ENCODE results near the gene EEF1A2.

DNA sequence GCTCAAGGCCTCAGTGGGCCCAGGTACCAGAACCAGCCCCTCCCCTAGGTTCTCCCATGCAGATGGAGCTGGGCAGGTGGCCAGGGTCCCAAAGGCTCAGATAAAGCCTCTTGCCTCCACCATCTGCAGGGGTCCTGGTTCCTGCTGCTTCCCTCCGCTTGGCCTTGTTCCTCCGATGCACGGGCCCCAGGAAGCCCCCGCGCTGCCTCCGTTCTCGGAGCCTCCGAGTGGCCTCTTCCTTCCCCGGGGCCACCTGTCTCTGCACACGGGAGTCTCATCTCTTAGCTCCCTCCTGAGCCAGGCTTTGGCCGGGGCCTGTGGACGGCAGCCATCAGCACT is 40.2 kb upstream of the EEF1A2 start:
- TF ChIP-seq, protein P1, sequence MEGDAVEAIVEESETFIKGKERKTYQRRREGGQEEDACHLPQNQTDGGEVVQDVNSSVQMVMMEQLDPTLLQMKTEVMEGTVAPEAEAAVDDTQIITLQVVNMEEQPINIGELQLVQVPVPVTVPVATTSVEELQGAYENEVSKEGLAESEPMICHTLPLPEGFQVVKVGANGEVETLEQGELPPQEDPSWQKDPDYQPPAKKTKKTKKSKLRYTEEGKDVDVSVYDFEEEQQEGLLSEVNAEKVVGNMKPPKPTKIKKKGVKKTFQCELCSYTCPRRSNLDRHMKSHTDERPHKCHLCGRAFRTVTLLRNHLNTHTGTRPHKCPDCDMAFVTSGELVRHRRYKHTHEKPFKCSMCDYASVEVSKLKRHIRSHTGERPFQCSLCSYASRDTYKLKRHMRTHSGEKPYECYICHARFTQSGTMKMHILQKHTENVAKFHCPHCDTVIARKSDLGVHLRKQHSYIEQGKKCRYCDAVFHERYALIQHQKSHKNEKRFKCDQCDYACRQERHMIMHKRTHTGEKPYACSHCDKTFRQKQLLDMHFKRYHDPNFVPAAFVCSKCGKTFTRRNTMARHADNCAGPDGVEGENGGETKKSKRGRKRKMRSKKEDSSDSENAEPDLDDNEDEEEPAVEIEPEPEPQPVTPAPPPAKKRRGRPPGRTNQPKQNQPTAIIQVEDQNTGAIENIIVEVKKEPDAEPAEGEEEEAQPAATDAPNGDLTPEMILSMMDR (IDR thresholded peaks at IDR 0.05): no peak
- no peak for TF ChIP-seq ZFX (IDR thresholded peaks at IDR 0.05; ENCODE audit: borderline replicate concordance)

All from 22Rv1 (cell line).